H1 (cell line): ENCODE data around the gene VMO1. TPM values are rescaled to one million over a fixed set of nuclear protein-coding genes. Genes with fewer than 3 reads are reported as not detected.

Source experiments
- CTCF ChIA-PET: fragments of 300-600 bp; sonication (Branson Sonifier 250); formaldehyde crosslinking; loops from one replicate; lab custom pipeline; 2021; ENCODE audit not compliant: partially characterized antibody; lab: Charles Lee
- POLR2A ChIA-PET: fragments of 300-600 bp; sonication (Branson Sonifier 250); formaldehyde crosslinking; loops from one replicate; lab custom pipeline; 2021; ENCODE audit warnings: inconsistent platforms; ENCODE audit not compliant: partially characterized antibody; lab: Charles Lee
- DNase-seq, 2 experiments: peaks; one replicate each; pipeline versions ENCODE4 v3.0.0 to v3.0.0-alpha.2; 2010 to 2022; ENCODE audit warnings: low spot score in 2 of 2, low read depth in 1 of 2, mixed read lengths in 1 of 2
- FAIRE-seq: peaks from 2 replicates; lab custom pipeline; 2011; peaks lifted over from hg19 to GRCh38; lab: Jason Lieb, UNC
- H2AFZ ChIP-seq: 2 replicates; pipeline ENCODE4 v1.8.1; 2012; ENCODE audit warnings: low read length, inconsistent platforms
- H2AK5ac ChIP-seq: 2 replicates; pipeline ENCODE4 v1.6.1; 2013; ENCODE audit warnings: low read depth, low read length
- H2BK120ac ChIP-seq: replicated peaks from 2 replicates; pipeline ENCODE3; 2013; ENCODE audit warnings: low read depth, low read length, inconsistent platforms
- H2BK12ac ChIP-seq: 2 replicates; pipeline ENCODE4 v1.6.1; 2013; ENCODE audit warnings: low read depth, low read length
- H2BK15ac ChIP-seq: 2 replicates; pipeline ENCODE4 v1.6.1; 2013; ENCODE audit warnings: low read length
- H2BK20ac ChIP-seq: 2 replicates; pipeline ENCODE4 v1.6.1; 2013; ENCODE audit warnings: low read length
- H2BK5ac ChIP-seq: 2 replicates; pipeline ENCODE4 v1.6.1; 2013; ENCODE audit warnings: low read depth, low read length
- H3K14ac ChIP-seq: 2 replicates; pipeline ENCODE4 v1.6.1; 2013; ENCODE audit warnings: inconsistent platforms; ENCODE audit not compliant: insufficient read length
- H3K18ac ChIP-seq: 2 replicates; pipeline ENCODE4 v1.6.1; 2013; ENCODE audit warnings: low read length; ENCODE audit errors: extremely low read depth
- H3K23ac ChIP-seq: 2 replicates; pipeline ENCODE4 v1.6.1; 2013; ENCODE audit warnings: inconsistent platforms; ENCODE audit not compliant: insufficient read length
- H3K23me2 ChIP-seq: 2 replicates; pipeline ENCODE4 v1.6.1; 2013; ENCODE audit warnings: low read depth, low read length
- H3K27ac ChIP-seq: 2 replicates; pipeline ENCODE4 v1.6.1; 2011; ENCODE audit warnings: low read depth, low read length, inconsistent platforms
- H3K27me3 ChIP-seq, 4 experiments: replicated peaks in 1 of 4; 1 replicate in 1 of 4; 2 replicates in 3 of 4; pipeline versions ENCODE4 v1.6.1 to v1.8.1; 2011 to 2013; ENCODE audit warnings: low read length in 3 of 4, mild to moderate bottlenecking in 3 of 4, inconsistent platforms in 2 of 4, mixed read lengths in 2 of 4, moderate library complexity in 1 of 4; ENCODE audit not compliant: control insufficient read depth in 3 of 4, insufficient read depth in 3 of 4; ENCODE audit errors: extremely low read depth in 1 of 4
- H3K36me3 ChIP-seq, 4 experiments: 2 replicates each; pipeline versions ENCODE4 v1.6.1 to v1.8.1; 2011 to 2013; ENCODE audit warnings: mild to moderate bottlenecking in 4 of 4, low read length in 3 of 4, moderate library complexity in 2 of 4, control low read depth in 1 of 4, inconsistent platforms in 1 of 4; ENCODE audit not compliant: insufficient read depth in 4 of 4, control insufficient read depth in 2 of 4
- H3K4ac ChIP-seq: replicated peaks from 2 replicates; pipeline ENCODE3; 2013; ENCODE audit warnings: low read length, low read depth, mixed read lengths, inconsistent platforms; ENCODE audit not compliant: insufficient read length
- H3K4me1 ChIP-seq, 4 experiments: replicated peaks in 1 of 4; 1 replicate in 1 of 4; 2 replicates in 3 of 4; pipeline versions ENCODE4 v1.6.1 to v1.8.1; 2011 to 2013; ENCODE audit warnings: low read length in 3 of 4, inconsistent platforms in 2 of 4, mixed read lengths in 1 of 4; ENCODE audit not compliant: insufficient read depth in 4 of 4, control insufficient read depth in 3 of 4
- H3K4me2 ChIP-seq, 2 experiments: 2 replicates each; pipeline versions ENCODE4 v1.6.1 to v1.8.1; 2011 to 2013; ENCODE audit warnings: low read depth in 2 of 2, low read length in 2 of 2, control low read depth in 1 of 2, inconsistent platforms in 1 of 2, mild to moderate bottlenecking in 1 of 2; ENCODE audit not compliant: insufficient read depth in 1 of 2
- H3K4me3 ChIP-seq, 4 experiments: fragments of 200-600, 300-600 bp in 1 of 4; sonication (generic), shearing (Covaris generic), sonication (Bioruptor Twin) in 1 of 4; 2 replicates each; pipeline versions ENCODE4 v1.5.1 to v1.8.1; 2011 to 2016; ENCODE audit warnings: low read length in 4 of 4, low read depth in 3 of 4, control low read depth in 2 of 4, inconsistent platforms in 2 of 4, mild to moderate bottlenecking in 2 of 4, mixed read lengths in 1 of 4, moderate library complexity in 1 of 4; ENCODE audit not compliant: insufficient read depth in 2 of 4; ENCODE audit errors: extremely low read depth in 1 of 4
- H3K56ac ChIP-seq: replicated peaks from 2 replicates; pipeline ENCODE3; 2013; ENCODE audit warnings: low read depth, mild to moderate bottlenecking, mixed read lengths, low read length, inconsistent platforms; ENCODE audit not compliant: insufficient read length
- H3K79me1 ChIP-seq: 2 replicates; pipeline ENCODE4 v1.6.1; 2013; ENCODE audit warnings: low read depth, low read length, control low read depth
- H3K79me2 ChIP-seq, 2 experiments: 2 replicates each; pipeline versions ENCODE4 v1.6.1 to v1.8.1; 2012 to 2013; ENCODE audit warnings: low read length in 2 of 2, mild to moderate bottlenecking in 2 of 2, inconsistent platforms in 1 of 2; ENCODE audit not compliant: insufficient read depth in 2 of 2, control insufficient read depth in 1 of 2
- H3K9ac ChIP-seq, 4 experiments: replicated peaks in 1 of 4; 1 replicate in 1 of 4; 2 replicates in 3 of 4; pipeline versions ENCODE4 v1.6.1 to v1.8.1; 2011 to 2013; ENCODE audit warnings: low read depth in 3 of 4, low read length in 3 of 4, control low read depth in 2 of 4, mild to moderate bottlenecking in 2 of 4, moderate library complexity in 2 of 4, inconsistent platforms in 1 of 4; ENCODE audit errors: extremely low read depth in 1 of 4
- H3K9me3 ChIP-seq, 2 experiments: 2 replicates each; pipeline versions ENCODE4 v1.6.1 to v1.8.1; 2012 to 2013; ENCODE audit warnings: mild to moderate bottlenecking in 2 of 2, moderate library complexity in 2 of 2, control low read depth in 1 of 2, inconsistent platforms in 1 of 2, low read depth in 1 of 2, low read length in 1 of 2, mixed read lengths in 1 of 2; ENCODE audit not compliant: insufficient read depth in 2 of 2
- H4K20me1 ChIP-seq, 2 experiments: replicated peaks in 1 of 2; 2 replicates each; pipeline versions ENCODE3 to v1.8.1; 2011 to 2013; ENCODE audit warnings: inconsistent platforms in 2 of 2, low read length in 2 of 2, mild to moderate bottlenecking in 1 of 2; ENCODE audit not compliant: insufficient read depth in 2 of 2, control insufficient read depth in 1 of 2
- H4K5ac ChIP-seq: 2 replicates; pipeline ENCODE4 v1.6.1; 2013; ENCODE audit warnings: low read length, low read depth, mixed read lengths, inconsistent platforms; ENCODE audit not compliant: insufficient read length
- H4K8ac ChIP-seq: 2 replicates; pipeline ENCODE4 v1.8.0; 2013; ENCODE audit warnings: mild to moderate bottlenecking, moderate library complexity, low read length, inconsistent platforms; ENCODE audit not compliant: insufficient read depth; ENCODE audit errors: extremely low read depth
- H4K91ac ChIP-seq: replicated peaks from 2 replicates; pipeline ENCODE3; 2013; ENCODE audit warnings: low read length, mixed read lengths, inconsistent platforms; ENCODE audit not compliant: insufficient read length
- CREB1 ChIP-seq: IDR thresholded peaks from 2 replicates; pipeline ENCODE4 v1.6.1; 2012; ENCODE audit warnings: inconsistent platforms
- CTBP2 ChIP-seq: IDR thresholded peaks from 2 replicates; pipeline ENCODE4 v1.7.0; 2011; ENCODE audit warnings: borderline replicate concordance, mild to moderate bottlenecking, moderate library complexity, mixed read lengths, low read length; ENCODE audit not compliant: insufficient read depth, insufficient read length
- EZH2 ChIP-seq: fragments of 200-600 bp; sonication (generic); IDR thresholded peaks from 2 replicates; pipeline ENCODE4 v1.7.1; 2012; ENCODE audit warnings: low read depth, mild to moderate bottlenecking, moderate library complexity, low read length, inconsistent platforms; ENCODE audit not compliant: severe bottlenecking
- GABPA ChIP-seq: IDR thresholded peaks from 2 replicates; pipeline ENCODE4 v1.6.1; 2011; ENCODE audit warnings: mild to moderate bottlenecking, low read length, moderate library complexity, borderline replicate concordance; ENCODE audit not compliant: insufficient read depth
- RBBP5 ChIP-seq: IDR thresholded peaks from 2 replicates; pipeline ENCODE4 v1.7.1; 2012; ENCODE audit warnings: low read depth, mild to moderate bottlenecking, inconsistent platforms, low read length, moderate library complexity, borderline replicate concordance
- SP2 ChIP-seq: IDR thresholded peaks from 2 replicates; pipeline ENCODE4 v1.6.1; 2012; ENCODE audit warnings: mild to moderate bottlenecking, low read length, inconsistent platforms
- TBP ChIP-seq: IDR thresholded peaks from 2 replicates; pipeline ENCODE4 v1.6.1; 2011; ENCODE audit warnings: low read depth, low read length, improper control_type of control experiment
- WGBS, 2 experiments: shearing (Covaris generic) in 1 of 2; methylation state at CpG; one replicate each; pipeline versions ENCODE4 v1.1.6 to v1.1.7; 2013 to 2015; ENCODE audit warnings: low lambda C conversion rate in 2 of 2, mixed read lengths in 2 of 2, inconsistent platforms in 1 of 2, low coverage in 1 of 2, missing lambda C conversion rate in 1 of 2; ENCODE audit not compliant: insufficient replicate concordance in 2 of 2, insufficient coverage in 1 of 2, insufficient read length in 1 of 2; ENCODE audit errors: extremely low coverage in 1 of 2, missing lambda C conversion rate in 1 of 2; 5-methylcytosine and 5-hydroxymethylcytosine counted together
- polyA plus RNA-seq, 7 experiments: library from polyadenylated mRNA; depleted of rRNA in 3 of 7; stranded (reverse) in 5 of 7; unstranded in 2 of 7; fragments of >200 nt in 5 of 7; fragments of 200-250 nt in 2 of 7; gene quantifications; 1 replicate in 5 of 7; 2 replicates in 1 of 7; 4 replicates in 1 of 7; pipeline versions ENCODE4 v1.2.1 to v1.2.3, GENCODE V29; 2011 to 2013; ENCODE audit warnings: missing spikeins in 2 of 7, mixed read lengths in 2 of 7
- total RNA-seq: library from RNA; stranded (reverse); fragmentation: NEBNext Ultra II Directional; extraction: Animal tissue kit (Norgen Biotek cat#: 25700); gene quantifications from 2 replicates; pipeline ENCODE4 v1.2.1, GENCODE V29; 2021
- TF ChIP-seq, protein P1 (sequence below): IDR thresholded peaks from 2 replicates; pipeline ENCODE4 v1.6.1; 2012; ENCODE audit warnings: inconsistent platforms

The VMO1 gene
- total and polyA plus RNA-seq, 2 of the 8 experiments (the other 6 are each of a cell fraction or from before 2014, with no cell fraction given): 0.30 TPM; not detected in 1

DNA sequence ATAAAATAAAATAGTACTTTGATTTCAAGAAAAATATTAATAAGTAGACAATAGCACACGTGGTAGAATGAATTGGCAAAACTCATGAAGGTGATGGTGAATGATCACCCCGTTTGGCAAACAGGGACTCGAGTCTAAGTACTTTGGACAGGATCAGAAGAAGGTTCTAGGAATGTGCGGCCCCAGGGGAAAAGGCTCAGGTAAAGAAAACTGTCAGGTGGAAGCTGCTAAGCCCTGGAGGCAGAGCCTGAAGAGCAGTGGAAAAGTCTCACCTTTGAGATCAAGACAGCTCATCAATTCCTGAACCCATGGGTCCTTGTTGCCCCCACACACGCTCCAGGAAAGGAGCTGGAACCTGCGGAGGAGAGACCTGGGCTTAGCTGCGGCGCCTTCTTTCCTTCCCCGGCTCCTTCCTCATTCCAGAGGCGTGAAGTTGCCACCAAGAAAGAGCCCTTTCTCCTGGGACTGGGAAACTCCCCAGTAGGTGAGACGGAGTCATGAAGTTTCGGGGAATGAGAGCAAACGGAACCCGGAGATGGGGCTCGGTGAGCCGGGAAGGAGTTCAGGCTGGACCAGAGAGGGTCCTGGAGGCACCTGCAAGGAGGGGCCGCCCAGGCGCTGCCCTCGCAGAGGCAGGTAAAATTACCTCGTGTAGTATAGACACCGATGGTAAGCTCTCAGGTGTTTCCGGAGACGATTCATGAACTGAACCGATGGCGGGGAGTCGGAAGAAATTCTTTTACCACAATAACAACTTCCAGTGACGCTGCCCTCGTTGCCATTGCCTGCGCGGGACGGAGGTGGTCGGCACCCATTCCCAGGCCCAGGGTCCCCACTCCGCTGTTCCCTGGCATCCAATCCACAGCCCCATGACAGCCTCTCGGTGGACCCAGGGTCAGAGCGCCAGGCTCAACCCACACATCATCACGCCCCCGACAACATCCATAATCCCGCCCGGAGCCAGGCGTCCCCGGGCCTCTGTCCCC is 47.7 kb downstream of the VMO1 start:
- no peak for FAIRE-seq
- POLR2A ChIA-PET: no interaction called here
- CTCF ChIA-PET: no interaction called here

More for the DNA sequence above, 47.7 kb downstream of the VMO1 start:
- WGBS, 2 experiments: 15% methylated on average over 38 of the region's 41 CpGs; no CpG with 5 or more reads in 1 of the 2 experiments
- Histone ChIP-seq H3K27ac (no peak overlapping the region), H3K56ac (no peak overlapping the region), H3K4me2 (peak overlapping the region; percentile 72 to 95), H4K8ac (no peak overlapping the region), H2BK15ac (no peak overlapping the region), H3K36me3 (no peaks in the 10 kb centered on the region; a peak in 1 of 8 replicates), H3K9me3 (no peaks in the 10 kb centered on the region; a peak in 1 of 4 replicates), H2AFZ (peak overlapping the region; percentile 85), H3K9ac (no peak overlapping the region), H2BK12ac (no peak overlapping the region), H3K4me1 (peaks cover 0 to 10% (median 7%) of the 10 kb centered on the region in 4 experiments; a peak in 5 of 7 replicates), H2BK20ac (no peak overlapping the region), H3K23ac (no peak overlapping the region), H3K79me1 (no peaks in the 10 kb centered on the region), H4K91ac (no peak overlapping the region), H3K14ac (no peak overlapping the region), H3K4ac (no peak overlapping the region), H2BK120ac (no peak overlapping the region), H4K5ac (no peak overlapping the region), H3K23me2 (peaks cover 15% of the 10 kb centered on the region; the same call in 1 of the 2 replicates), H3K18ac (no peak overlapping the region), H3K27me3 (peaks cover 29 to 61% (median 43%) of the 10 kb centered on the region in 4 experiments), H2BK5ac (no peak overlapping the region), H4K20me1 (no peaks in the 10 kb centered on the region), H3K79me2 (no peaks in the 10 kb centered on the region), H3K4me3 (peak overlapping the region; percentile 37 to 65 (median 44)), H2AK5ac (no peak overlapping the region)
- DNase-seq: peak in 1 of 2 experiments; percentile 64
- TF ChIP-seq, protein P1, sequence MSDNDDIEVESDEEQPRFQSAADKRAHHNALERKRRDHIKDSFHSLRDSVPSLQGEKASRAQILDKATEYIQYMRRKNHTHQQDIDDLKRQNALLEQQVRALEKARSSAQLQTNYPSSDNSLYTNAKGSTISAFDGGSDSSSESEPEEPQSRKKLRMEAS: peak; percentile 40; the same call in 1 of the 2 replicates
- 0 out of 2 replicates have a peak, but pooled peaks have one; percentile 5 for TF ChIP-seq RBBP5
- 0 out of 2 replicates have a peak, but pooled peaks have one; percentile 28 for TF ChIP-seq GABPA
- TF ChIP-seq TBP: 0 out of 2 replicates have a peak, but pooled peaks have one; percentile 15
- peak; percentile 76 for TF ChIP-seq EZH2
- no peak for TF ChIP-seq SP2
- TF ChIP-seq CREB1: no peak
- peak; percentile 54 for TF ChIP-seq CTBP2
